ENCODE data around the gene AP4S1.
"Not testable (repeated sequence)": the region's sequence is repeated elsewhere in the genome, so short reads cannot be mapped to it uniquely, and the experiment has no call there.

Gene AP4S1

DNA sequence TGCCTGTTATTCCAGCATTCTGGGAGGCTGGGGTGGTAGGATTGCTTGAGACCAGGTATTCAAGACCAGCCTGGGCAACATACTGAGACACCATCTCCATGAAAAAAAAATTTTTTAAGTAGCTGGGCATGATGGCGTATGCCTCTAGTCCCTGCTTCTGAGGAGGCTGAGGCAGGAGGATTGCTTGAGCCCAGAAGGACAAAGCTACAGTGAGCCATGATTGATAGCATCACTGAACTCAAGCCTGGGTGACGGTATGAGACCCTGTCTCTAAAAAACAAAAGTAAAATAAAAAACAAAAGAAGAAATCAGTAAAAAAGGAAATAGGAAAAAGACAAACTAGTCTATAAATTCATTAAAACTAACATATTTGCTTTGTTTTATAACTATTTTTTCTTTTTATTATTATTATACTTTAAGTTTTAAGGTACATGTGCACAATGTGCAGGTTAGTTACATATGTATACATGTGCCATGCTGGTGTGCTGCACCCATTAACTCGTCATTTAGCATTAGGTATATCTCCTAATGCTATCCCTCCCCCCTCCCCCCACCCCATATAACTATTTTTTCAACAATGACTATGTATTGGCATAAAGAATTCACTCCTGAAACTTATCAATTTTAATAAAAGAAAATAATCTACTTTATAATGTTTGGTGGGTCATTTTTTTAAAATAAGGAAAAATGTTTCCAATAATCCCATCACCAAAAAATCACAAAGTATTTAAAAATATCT is 15.4 kb upstream of the AP4S1 start:
- DNase-seq: no peak

DNA sequence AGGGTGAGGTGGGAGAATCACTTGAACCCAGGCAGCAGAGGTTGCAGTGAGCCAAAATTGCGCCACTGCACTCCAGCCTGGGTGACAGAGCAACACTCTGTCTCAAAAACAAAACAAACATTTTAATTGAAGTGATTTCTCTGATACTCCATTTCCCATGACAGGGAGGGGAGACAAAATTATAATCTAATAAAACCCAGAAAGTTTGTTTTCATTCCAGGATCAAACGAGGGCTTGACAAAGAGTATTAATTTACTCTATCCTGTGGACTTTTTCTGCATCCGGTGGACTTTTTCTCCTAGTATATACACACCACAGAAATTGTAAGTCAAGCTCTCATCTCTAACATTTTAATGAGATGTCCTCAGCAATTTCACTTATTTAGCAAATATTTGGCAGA is 14.5 kb upstream of the AP4S1 start:
- no peak for DNase-seq

DNA sequence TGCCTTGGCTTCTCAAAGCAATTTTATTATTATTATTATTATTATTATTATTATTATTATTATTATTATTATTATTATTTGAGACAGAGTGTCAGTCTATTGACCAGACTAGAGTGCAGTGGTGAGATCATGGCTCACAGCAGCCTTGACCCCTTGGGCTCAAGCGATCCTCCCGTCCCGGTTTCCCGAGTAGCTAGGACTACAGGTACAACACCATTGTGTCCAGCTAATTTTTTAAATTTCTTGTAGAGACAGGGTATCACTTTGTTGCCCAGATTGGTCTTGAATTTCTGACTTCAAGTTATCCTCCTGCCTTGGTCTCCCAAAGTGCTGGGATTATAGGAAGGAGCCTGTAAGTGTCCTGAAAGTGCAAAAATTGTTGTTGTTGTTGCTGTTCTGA is 11.6 kb upstream of the AP4S1 start:
- DNase-seq: no peak

DNA sequence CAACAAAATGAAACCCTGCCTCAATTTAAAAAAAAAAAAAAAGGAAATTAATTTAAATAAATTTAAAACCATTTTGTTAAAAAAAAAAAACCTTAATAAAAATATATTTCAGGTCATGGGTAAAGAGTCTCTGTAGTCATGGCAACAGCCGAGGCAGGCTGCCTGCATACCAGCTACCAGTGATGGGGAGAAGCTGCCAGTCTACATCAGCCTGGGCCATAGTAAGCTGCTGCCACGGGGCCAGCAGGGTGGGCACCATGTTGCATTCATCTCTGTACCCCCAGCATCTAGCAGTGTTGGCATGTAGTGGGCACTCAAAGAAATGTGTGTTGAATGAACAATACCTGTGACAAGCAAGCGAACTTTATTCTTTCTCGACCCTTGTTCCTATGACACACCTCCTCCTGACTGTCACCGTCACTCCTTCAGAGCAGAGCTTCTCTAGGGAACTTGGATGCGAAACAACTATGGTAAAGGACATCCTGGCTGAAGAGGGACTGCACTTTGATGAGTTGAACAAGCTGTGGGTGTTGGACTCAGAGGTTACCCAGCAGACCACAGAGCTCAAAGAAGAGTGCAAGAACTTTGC is 7.3 kb upstream of the AP4S1 start:
- no peak for DNase-seq

DNA sequence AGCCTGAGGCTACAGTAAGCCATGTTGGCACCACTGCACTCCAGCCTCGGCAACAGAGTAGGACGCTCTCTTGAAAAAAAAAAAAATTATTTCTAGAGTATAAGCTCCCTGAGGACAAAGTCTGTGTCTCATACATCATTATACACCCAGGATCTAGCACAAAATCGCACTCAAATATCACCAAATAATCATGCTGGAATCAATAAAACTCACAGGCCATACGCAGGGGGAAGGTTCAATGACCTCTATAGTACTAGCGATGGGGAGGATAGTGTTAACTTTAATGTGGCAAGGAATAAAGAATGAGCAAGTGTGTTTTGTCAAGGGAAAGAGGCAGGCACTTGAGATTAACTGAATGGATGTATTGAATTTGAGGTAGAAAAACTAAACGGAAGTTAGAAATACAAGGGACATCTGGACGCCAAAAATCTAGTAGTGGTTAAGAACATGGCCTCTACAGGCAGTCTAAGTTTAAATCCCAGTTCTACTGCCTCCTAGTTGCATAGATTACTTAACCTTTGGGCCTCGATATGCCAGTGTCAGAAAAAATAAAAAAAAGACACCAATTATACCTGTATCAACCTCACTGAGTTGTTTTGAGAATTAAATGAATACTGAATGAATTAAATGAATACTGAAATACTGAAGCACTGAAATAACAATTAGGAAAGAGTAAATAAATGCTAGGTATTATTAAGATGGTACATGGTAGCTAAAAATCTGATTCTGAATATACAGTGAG is 4.4 kb upstream of the AP4S1 start:
- no peak for DNase-seq

DNA sequence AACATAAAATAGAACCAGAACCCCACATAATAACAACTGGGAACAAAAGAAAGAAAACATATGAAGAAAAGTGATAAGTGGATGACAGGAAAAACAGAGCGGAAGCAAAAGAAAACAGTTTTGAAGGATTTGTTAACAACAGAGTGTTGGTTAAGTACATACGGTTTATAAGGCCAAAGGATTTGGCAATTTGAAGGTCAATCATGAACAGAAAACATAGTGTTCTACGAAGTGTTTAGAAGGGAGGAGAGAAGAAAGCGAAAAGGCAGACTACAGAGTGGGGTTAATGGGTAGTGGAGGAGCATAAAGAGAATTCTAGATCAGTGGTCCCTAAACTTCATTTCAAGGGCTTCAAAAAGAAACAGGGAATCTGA is 3.9 kb upstream of the AP4S1 start:
- no peak for DNase-seq

DNA sequence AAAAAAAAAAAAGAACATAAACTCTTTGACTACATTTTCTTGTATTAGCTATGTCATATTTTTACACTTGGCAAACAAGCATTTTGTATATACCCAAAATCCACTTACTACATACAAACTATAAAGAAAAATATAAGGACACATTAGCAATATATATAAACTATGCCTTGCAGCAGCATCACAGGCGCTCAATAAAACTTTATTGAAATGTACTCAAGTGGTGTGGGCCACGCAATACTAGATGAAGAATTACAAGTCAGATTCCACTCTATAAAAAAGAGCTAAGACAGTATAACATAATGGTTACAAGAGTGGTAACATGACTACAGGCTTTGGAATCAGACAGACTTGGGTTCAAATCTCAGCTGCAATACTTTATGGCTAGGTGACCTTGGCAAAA is 3.1 kb upstream of the AP4S1 start:
- no peak for DNase-seq

DNA sequence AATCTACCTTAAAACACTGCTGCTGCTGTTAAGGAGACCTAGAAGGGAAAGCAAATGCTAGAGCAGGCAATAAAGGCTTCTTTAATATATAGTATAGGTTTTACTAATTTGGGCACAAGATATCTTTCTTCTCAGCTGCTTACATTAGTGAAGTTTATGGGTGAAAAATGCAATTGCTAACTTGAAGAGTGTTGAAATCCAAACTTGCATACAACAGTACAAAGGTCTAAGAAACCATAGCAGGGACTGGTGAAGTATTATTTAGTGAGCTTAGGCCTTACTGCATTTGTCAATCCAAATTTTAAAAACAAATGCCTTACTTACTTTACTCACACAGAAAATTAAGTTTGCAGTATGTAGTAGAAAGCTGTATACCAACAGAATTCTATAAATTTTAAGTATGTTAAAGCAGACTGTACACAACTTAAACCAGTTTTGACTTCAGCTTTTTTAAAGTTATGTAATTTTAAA is 1.4 kb upstream of the AP4S1 start:
- no peak for DNase-seq

DNA sequence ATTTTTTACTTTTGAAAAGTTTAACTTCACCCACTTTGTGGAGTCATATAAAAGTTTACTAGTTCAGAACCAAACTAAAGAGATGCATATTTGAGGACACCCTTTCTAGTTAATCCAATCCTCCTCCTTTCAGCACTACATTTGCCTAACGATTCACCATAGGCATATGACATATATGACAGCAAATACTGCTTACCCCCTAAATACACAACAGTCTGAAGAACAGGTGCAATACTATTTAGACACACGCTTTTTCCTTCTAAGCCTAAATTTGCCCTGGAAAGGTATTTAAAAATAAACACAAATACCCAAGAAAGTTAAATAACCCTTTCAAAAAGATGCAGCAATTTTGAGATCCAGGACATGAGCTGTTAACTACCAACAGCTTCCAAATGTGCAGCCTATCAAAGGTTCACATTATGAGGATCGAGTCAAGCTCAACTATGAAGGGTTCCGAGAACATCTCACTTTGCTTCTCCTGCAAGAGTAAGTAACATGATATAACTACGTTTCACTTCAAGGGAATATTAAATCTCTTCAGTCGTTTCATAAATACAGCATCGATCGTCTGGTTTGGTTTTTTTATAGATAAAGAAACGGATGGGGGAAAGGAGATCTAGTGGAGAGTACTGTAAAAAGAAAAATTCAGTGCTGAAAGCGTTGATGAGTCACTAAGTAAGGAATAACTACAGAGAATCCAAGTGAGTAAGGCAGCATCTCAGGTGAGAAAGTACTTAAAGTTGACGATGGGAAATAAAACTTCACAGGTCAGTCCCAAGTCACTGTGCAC is 677 bp upstream of the AP4S1 start:
- no peak for DNase-seq

DNA sequence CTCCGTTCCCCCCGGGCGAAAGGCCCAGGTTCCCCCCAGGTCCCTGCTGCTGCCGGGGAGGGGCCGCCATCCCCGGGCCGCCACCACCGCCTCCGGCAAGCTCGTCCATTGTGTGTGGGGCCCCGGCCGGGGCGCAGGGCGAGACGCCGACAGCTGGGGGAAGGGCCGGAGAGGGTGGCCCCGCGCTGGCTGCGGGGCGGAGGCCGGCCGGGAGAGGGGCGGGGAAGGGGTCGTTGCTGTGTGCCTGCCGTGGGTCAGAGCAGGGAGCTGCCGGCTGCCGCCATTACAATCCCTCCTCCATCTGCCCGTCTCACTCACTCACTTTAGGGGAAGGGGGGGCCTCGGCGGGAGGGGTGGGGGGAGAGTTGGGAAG is 614 bp downstream of the AP4S1 start, which contains the start of gene STRN3:
Gene STRN3 (minus strand): TSS at position 303 of the 373 bp plus-strand sequence. CDS start 194 bp downstream, at position 109.
- no peak for DNase-seq

DNA sequence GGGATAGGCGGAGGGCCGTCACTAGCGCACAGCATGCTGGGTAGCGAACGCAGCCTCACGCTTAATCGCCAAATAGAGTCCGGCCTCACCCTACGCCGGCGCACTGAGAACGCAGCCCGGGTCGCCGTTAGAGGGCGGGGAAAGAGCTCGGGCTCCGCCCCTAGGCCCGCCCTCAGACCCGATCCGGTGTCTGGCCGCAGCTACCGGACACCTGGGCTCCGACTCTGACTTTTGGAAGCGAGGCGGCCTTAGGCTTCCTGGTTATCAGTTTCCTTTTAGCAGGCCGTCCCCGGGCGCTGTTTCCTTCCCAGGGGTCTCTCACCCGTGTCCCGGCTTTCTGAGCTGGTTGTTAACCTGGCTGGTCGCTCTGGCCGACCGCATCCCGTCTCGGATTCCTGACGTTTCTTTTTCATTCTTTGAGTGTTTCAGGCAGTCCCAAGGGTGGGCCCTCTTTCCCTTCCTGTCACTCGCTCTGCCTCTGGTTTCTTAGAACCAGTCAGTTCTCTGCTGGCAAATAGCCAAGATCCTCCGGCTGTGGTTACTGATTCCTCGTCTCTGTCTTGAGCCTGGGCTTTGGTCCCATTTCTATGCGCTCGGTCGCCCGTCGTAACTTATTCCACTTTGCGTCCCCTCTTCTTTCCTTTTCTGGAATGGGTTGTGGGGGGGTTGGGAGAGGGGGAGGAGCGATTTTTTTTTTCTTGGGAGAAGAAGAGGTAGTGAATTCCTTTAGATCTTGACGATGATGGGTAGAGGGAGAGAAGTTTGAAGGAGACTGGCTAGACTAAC is 1.2 kb downstream of the AP4S1 start:
- peak; percentile 81 to 90 for DNase-seq

DNA sequence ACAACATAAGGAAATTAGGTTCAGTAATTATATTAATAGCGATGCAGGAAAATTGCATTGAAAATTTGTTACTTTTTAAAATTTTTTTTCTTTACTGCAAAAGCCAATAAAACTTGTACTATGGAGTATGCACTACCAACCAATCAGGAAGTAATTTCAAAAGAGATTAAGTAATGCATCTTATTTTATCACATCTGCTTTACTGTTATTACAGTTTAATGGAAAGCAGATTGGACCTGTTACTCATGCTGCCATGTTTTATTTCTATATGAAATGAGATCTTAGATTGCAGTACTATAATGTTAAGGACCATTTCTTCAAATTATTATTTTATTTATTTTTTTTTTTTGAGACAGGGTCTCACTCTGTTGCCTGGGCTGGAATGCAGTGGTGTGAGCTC is 2.4 kb downstream of the AP4S1 start:
- DNase-seq: no peak

DNA sequence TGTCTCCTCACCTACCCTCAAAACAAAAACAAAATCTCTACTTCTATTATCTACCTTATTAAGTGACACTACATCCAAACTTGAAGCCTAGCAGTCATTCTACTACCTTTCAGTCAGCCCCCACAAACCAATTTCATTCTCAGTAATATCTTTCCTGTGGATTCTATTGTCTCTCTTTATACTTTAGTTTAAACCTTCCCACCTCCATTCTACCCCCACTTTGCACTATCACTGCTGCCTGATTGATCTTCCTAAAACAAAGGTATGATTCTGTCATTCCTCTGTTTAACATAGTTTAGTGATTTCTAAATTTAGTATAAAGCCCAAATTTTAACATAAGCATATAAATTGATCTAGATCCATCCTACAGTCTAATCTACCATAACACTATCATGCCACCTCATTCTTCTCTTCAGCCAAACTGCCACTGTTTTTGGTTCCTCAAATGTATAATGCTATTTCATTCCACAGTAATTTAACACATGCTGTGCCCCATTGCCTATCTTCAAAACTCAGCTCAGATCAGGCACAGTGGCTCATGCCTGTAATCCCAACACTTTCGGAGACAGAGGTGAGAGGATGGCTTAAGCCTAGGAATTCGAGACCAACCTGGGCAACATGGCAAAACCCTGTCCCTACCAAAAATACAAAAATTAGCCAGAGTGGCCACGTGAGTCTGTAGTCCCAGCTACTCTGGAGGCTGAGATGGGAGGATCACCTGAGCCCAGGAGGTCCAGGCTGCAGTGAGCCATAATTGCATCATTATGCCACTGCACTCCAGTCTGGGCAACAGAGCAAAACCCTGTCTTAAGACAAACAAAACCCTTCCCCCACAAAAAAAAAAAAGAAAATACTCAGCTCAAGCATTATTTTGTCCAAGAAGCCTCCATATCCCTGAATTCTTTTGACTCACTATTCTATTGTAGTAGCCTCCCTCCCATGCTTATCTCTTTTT is 3.8 kb downstream of the AP4S1 start:
- no peak for DNase-seq

DNA sequence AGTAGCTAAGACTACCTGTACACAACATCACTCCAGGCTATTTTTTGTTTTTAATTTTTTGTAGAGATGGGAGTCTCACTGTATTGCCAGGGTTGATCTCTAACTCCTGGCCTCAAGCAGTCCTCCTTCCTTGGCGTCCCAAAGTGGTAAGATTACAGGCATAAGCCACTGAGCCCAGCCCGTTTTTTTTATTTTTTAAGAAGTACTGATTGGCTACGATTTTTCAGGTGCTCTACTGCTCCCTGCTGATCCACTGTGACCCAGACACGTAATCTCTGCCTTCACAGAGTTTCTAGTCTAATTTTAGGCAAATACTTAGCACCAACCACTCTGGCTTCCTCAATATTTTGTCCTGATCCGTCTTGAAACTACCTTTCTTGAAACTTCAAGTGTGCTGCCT is 5.0 kb downstream of the AP4S1 start:
- DNase-seq: no peak

DNA sequence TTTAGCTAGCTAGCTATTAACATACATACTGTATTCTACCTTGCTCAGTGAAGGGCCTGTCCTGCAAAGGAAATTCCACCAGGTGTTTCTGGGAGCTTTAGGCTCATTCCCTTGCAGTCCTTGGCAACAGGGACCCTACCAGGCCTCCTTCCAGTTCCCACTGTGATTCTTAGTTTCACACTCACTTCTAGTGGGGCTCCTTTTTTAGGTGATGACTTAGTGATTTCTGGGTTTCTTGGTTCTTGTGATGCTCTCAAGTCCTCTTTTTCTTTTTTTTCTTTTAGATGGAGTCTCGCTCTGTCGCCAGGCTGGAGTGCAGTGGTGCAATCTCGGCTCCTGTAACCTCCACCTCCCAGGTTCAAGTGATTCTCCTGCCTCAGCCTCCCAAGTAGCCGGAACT is 11.1 kb downstream of the AP4S1 start:
- DNase-seq: no peak

DNA sequence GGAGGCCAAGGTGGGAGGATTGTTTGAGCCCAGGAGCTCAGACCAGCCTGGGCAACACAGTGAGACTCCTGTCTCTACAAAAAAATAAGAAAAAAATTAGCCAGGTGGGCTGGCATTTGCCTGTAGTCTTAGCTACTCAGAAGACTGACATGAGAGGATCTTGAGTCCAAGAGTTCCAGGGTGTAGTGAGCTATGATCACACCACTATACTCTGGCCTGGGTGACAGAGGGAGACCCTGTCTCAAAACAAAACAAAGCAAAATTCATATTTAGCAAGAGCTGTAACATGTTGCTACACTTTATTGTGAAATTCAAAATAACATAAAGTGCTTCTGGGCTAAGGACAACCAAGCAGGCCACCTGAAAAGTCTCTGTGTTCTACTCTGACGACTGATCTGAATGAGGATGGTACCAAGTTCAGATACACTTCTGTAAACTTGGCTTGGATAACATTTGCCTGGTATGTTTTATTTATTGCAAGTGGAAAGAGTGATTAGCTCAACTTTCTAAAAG is 12.3 kb downstream of the AP4S1 start:
- DNase-seq: no peak

DNA sequence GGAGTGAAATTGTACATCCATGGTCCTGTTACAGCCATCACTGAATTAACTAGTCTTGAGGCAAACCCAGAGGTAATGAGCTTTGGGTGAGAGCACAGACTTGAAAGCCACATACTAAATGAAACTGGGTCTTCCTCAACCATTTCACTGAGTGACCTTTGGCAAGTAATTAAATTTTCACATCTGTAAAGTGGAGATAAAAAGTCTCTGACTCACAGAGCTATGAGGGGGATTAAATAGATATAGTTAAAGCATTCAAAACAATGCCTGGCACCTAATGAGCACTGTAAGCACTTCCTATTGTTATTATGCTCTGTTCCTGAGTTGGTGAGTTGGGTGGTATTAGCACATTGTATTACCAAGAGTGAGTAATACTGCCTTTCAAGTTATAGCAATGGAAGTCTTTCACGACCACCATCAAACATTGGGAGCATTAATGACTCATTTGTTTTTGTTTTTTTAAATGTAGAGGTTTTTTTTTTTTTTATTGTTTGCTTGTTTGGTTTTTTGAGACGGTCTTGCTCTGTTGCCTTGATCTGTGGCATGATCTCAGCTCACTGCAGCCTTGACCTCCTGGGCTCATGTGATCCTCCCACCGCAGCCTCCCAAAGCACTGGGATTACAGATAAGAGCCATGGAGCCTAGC is 13.2 kb downstream of the AP4S1 start:
- no peak for DNase-seq

DNA sequence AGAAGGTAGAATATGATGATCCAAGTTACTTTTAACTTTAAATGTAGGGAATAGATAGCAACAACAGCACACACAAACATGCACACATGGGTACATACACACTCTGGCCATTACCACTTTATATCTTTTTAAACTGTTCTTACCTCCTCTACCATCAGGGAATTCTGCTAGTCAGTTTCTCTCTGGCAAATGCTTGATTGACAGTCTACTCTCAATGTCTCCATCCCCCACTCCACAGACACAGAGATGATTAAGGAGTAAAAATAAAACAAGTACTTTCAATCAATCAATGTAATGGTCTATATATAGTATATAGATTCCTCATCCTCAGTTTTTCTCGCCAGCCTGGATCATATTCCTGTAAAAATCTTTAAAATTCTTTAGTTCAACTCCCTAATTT is 16.9 kb downstream of the AP4S1 start:
- DNase-seq: no peak

DNA sequence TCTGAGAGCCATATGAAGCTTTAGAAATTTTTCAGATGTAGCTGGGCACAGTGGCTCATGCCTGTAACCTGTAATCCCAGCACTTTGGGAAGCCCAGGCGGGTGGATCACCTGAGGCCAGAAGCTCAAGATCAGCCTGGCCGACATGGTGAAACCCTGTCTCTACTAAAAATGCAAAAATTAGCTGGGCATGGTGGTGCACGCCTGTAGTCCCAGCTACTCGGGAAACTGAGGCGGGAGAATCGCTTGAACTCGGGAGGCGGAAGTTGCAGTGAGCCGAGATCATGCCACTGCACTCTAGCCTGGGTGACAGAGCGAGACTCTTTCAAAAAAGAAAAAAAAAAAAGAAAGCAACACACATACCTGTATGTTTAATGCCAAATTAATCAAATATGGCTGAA is 17.4 kb downstream of the AP4S1 start:
- DNase-seq: not testable (repeated sequence)

DNA sequence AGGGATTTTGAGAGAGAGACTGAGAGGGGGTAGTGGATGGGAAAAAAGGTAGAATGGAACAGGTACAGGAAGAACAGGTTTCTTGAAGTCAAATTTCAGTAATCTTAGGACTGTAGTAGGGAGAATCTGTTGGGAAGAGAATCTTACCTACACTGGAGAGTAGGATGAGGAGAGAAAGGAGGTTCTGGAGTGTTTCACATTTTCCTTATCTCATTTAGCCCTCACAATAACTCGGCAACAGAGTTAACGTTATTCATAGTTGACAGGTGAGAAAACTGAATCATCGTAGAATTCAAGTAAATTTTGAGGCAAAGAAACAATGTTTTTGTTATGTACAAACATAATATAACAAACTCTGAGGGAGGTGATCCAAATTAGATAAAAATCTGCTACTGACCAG is 17.9 kb downstream of the AP4S1 start:
- DNase-seq: no peak

Measured in stimulated activated CD4-positive, alpha-beta T cell treated with anti-CD3 and anti-CD28 coated beads, Interleukin-2, amount 100 ng/mL, for 48 hours (primary cell).